ENCODE data around the gene NT5DC1. TPM values are rescaled to one million over a fixed set of nuclear protein-coding genes. Genes with fewer than 3 reads are reported as not detected.

Gene NT5DC1
- total and polyA plus RNA-seq, 2 donors (not counting 1 experiment from before 2014, with no cell fraction given), result 26.4 to 54.8 TPM

- no peaks in the 10 kb centered on the region for H3K4me1 Mint-ChIP-seq
- Histone ChIP-seq H4K20me1 (ENCODE audit: control insufficient read depth, insufficient read depth, low read length, poor library complexity, severe bottlenecking) (no peaks in the 10 kb centered on the region), H3K79me2 (ENCODE audit: control insufficient read depth, insufficient read depth, low read length) (peaks cover 3% of the 10 kb centered on the region), H2AFZ (ENCODE audit: insufficient read depth, low read depth, low read length, poor library complexity, severe bottlenecking) (no peak overlapping the region), H3K9me3 (ENCODE audit: control extremely low read depth in 1 of 3, control insufficient read depth in 2 of 3, insufficient read depth in 1 of 3, low read length in 2 of 3) (no peaks in the 10 kb centered on the region), H3K27ac (ENCODE audit: low read length in 2 of 2) (no peak overlapping the region), H3K36me3 (replicated peaks in 1 of 2; ENCODE audit: control extremely low read depth in 1 of 2, control insufficient read depth in 1 of 2, extremely low read depth in 1 of 2, insufficient read depth in 2 of 2, low read length in 1 of 2) (peaks cover 3 to 17% of the 10 kb centered on the region in 2 experiments), H3K4me1 (ENCODE audit: control insufficient read depth in 2 of 2, insufficient read depth in 2 of 2, low read length in 2 of 2) (no peaks in the 10 kb centered on the region), H3K4me3 (ENCODE audit: control extremely low read depth in 1 of 5, extremely low read depth in 1 of 5, insufficient read depth in 1 of 5, low read depth in 2 of 5, low read length in 4 of 5) (no peak overlapping the region), H3K9ac (ENCODE audit: low read length) (no peak overlapping the region), H3K4me2 (replicated peaks; ENCODE audit: low read depth, low read length, poor library complexity, severe bottlenecking) (no peak overlapping the region), H3K27me3 (replicated peaks in 1 of 4; ENCODE audit: control extremely low read depth in 1 of 4, control insufficient read depth in 3 of 4, insufficient read depth in 4 of 4, low read length in 3 of 4) (no peaks in the 10 kb centered on the region)
- DNase-seq (no peak), ATAC-seq (ENCODE audit: low read depth) (no peak)
- TF ChIP-seq EZH2 (IDR thresholded peaks at IDR 0.05; ENCODE audit: borderline replicate concordance, insufficient read depth, low read depth, low read length, poor library complexity, severe bottlenecking), result no peak
- no peak for TF ChIP-seq CTCF (IDR thresholded peaks at IDR 0.05)
- no peaks in the 10 kb centered on the region for H3K27me3 Mint-ChIP-seq
- 96% methylated on average over 4 of the region's 5 CpGs for WGBS (ENCODE audit: insufficient coverage)
- H3K27ac Mint-ChIP-seq, result no peak overlapping the region
- POLR2A ChIA-PET, result no interaction called here
- CTCF ChIA-PET, result interaction anchor here (0.8 to 4.6 kb wide), 12 partner anchors 21 to 374 kb away, joined by 3 to 27 read pairs (median 4); partner anchors contain the start of genes RWDD1 and TSPYL4
- intact Hi-C loops (cut with micrococcal nuclease), result loop anchor here (1.0 kb wide), 1 partner anchor 342 kb away; no protein-coding TSS in a partner anchor
- no peaks in the 10 kb centered on the region for H3K9me3 Mint-ChIP-seq (ENCODE audit: insufficient read depth)
- H3K4me3 Mint-ChIP-seq, result no peak overlapping the region
Observed at GRCh38 chr6:116218866-116219265, 118.2 kb downstream of the NT5DC1 start.

- ATAC-seq (ENCODE audit: low read depth) (no peak), DNase-seq (no peak)
- H3K27me3 ChIP-seq (replicated peaks in 1 of 4; ENCODE audit: control extremely low read depth in 1 of 4, control insufficient read depth in 3 of 4, insufficient read depth in 4 of 4, low read length in 3 of 4), result no peaks in the 10 kb centered on the region
- ChIA-PET POLR2A (no interaction called here), CTCF (no interaction called here)
- no peaks in the 10 kb centered on the region for H3K4me1 ChIP-seq (ENCODE audit: control insufficient read depth in 2 of 2, insufficient read depth in 2 of 2, low read length in 2 of 2)
- 100% methylated on average over 1 of the region's 3 CpGs for WGBS (ENCODE audit: insufficient coverage)
- Mint-ChIP-seq H3K27me3 (no peaks in the 10 kb centered on the region), H3K9me3 (ENCODE audit: insufficient read depth) (no peaks in the 10 kb centered on the region), H3K4me1 (no peaks in the 10 kb centered on the region), H3K4me3 (no peak overlapping the region), H3K27ac (no peak overlapping the region)
- H4K20me1 ChIP-seq (ENCODE audit: control insufficient read depth, insufficient read depth, low read length, poor library complexity, severe bottlenecking), result no peaks in the 10 kb centered on the region
- no peak overlapping the region for H3K4me3 ChIP-seq (ENCODE audit: control extremely low read depth in 1 of 5, extremely low read depth in 1 of 5, insufficient read depth in 1 of 5, low read depth in 2 of 5, low read length in 4 of 5)
- no peaks in the 10 kb centered on the region for H3K9me3 ChIP-seq (ENCODE audit: control extremely low read depth in 1 of 3, control insufficient read depth in 2 of 3, insufficient read depth in 1 of 3, low read length in 2 of 3)
- peaks cover 3% of the 10 kb centered on the region for H3K79me2 ChIP-seq (ENCODE audit: control insufficient read depth, insufficient read depth, low read length)
- TF ChIP-seq CTCF (IDR thresholded peaks at IDR 0.05) (no peak), EZH2 (IDR thresholded peaks at IDR 0.05; ENCODE audit: borderline replicate concordance, insufficient read depth, low read depth, low read length, poor library complexity, severe bottlenecking) (no peak)
- H3K27ac ChIP-seq (ENCODE audit: low read length in 2 of 2), result no peak overlapping the region
- H3K9ac ChIP-seq (ENCODE audit: low read length), result no peak overlapping the region
- H3K36me3 ChIP-seq (replicated peaks in 1 of 2; ENCODE audit: control extremely low read depth in 1 of 2, control insufficient read depth in 1 of 2, extremely low read depth in 1 of 2, insufficient read depth in 2 of 2, low read length in 1 of 2), result peaks cover 3 to 26% of the 10 kb centered on the region in 2 experiments
- intact Hi-C loops (cut with micrococcal nuclease), result no loop called here
- no peak overlapping the region for H2AFZ ChIP-seq (ENCODE audit: insufficient read depth, low read depth, low read length, poor library complexity, severe bottlenecking)
- H3K4me2 ChIP-seq (replicated peaks; ENCODE audit: low read depth, low read length, poor library complexity, severe bottlenecking), result no peak overlapping the region
Observed at GRCh38 chr6:116221067-116221466, 120.4 kb downstream of the NT5DC1 start.
